LNCaP clone FGC (cell line): ENCODE data around the gene PTOV1.

ENCODE experiments used
- DNase-seq: peaks from one replicate; pipeline ENCODE4 v3.0.0-alpha.2; 2011; ENCODE audit warnings: low read depth
- H3K4me3 ChIP-seq: 2 replicates; pipeline ENCODE4 v1.5.1; 2011; ENCODE audit warnings: mild to moderate bottlenecking, low read depth, low read length, control low read depth
- TF ChIP-seq, protein P1 (sequence below): IDR thresholded peaks from 2 replicates; pipeline ENCODE4 v1.5.1; 2012; ENCODE audit warnings: mild to moderate bottlenecking; ENCODE audit not compliant: control insufficient read depth, insufficient read depth; ENCODE audit errors: extremely low read depth

The PTOV1 gene

DNA sequence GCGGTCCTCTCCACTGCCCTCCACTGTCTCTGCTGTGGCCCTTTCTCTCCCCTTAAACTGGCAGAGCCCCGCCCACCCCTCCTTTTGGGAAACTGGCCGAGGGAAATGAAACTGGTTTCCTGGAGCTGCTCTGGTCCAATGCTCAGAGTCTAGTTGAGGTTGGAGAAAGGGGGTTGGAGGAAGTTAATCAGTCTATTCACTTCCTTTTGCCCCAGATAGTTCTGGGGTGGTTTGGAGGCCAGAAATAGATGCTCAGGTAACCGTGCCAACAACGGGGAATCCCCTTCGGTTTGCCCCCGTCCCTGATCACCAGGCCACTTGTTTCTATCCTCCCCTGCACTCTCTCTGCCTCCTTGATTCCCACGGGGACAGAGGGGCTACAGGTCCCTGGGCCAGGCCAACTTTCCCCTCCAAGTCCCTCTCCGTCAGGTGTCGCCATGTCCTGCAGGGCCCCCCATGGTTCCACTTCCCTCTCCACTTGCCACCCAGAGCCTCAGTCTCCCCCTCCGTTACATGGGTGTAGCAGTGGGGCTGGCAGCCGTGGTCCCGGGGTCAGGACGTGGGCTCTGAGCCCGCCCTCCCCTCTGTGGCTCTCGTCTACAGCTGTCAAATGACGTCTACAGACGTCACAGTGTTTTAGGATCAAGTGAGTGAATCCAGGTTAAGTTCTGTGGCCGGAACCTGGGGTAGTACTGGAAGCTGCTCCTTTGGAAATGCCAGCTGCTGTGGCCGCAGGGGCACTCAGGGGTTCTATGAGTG, 46.1 kb downstream of the PTOV1 start, which contains the start of gene IL4I1:
IL4I1 (minus strand) TSS at position 25 of the 759 bp plus-strand sequence. CDS start 727 bp downstream, outside the sequence.
- DNase-seq, result no peak
- no peak within 1 kb of the TSS for H3K4me3 ChIP-seq
- TF ChIP-seq, protein P1, sequence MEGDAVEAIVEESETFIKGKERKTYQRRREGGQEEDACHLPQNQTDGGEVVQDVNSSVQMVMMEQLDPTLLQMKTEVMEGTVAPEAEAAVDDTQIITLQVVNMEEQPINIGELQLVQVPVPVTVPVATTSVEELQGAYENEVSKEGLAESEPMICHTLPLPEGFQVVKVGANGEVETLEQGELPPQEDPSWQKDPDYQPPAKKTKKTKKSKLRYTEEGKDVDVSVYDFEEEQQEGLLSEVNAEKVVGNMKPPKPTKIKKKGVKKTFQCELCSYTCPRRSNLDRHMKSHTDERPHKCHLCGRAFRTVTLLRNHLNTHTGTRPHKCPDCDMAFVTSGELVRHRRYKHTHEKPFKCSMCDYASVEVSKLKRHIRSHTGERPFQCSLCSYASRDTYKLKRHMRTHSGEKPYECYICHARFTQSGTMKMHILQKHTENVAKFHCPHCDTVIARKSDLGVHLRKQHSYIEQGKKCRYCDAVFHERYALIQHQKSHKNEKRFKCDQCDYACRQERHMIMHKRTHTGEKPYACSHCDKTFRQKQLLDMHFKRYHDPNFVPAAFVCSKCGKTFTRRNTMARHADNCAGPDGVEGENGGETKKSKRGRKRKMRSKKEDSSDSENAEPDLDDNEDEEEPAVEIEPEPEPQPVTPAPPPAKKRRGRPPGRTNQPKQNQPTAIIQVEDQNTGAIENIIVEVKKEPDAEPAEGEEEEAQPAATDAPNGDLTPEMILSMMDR, result no peak

GRCh38 chr19:49904136-49904535, 53.2 kb downstream of the PTOV1 start:
- TF ChIP-seq, protein P1, result no peak
- no peak overlapping the region for H3K4me3 ChIP-seq
- DNase-seq, result no peak

DNA sequence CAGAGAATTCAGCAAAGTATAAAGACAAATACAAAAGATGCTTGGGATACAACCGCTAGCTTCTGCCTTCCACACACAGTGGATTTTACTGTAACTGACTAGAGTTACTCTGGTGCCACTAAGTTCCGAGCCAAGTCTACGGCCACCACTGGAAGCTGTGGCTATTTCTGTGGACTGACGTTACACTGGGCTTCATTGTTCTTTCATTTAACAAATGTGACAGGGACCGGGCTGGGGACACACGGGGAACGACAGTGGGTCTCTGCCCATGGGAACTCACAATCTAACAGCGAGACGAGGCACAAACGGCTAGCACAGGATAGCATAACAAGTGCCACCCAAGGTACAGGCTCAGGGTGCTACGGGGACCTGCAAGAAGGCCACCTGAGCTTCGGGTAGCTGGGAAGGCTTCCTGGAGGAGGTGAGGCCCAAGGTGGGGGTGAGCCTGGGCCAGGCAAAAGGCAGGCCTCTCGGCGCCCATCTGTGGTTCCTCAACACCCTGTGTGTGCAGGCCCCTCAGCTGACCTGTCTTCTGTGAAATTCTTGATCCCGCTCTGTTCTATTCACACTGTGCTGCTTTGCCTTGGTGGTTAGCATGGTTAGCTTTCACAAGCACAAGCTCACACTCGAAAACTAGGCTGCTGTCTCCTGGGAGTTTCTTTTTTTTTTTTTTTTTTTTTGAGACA, 56.1 kb downstream of the PTOV1 start:
- no peak for DNase-seq
- TF ChIP-seq, protein P1, result no peak

DNA sequence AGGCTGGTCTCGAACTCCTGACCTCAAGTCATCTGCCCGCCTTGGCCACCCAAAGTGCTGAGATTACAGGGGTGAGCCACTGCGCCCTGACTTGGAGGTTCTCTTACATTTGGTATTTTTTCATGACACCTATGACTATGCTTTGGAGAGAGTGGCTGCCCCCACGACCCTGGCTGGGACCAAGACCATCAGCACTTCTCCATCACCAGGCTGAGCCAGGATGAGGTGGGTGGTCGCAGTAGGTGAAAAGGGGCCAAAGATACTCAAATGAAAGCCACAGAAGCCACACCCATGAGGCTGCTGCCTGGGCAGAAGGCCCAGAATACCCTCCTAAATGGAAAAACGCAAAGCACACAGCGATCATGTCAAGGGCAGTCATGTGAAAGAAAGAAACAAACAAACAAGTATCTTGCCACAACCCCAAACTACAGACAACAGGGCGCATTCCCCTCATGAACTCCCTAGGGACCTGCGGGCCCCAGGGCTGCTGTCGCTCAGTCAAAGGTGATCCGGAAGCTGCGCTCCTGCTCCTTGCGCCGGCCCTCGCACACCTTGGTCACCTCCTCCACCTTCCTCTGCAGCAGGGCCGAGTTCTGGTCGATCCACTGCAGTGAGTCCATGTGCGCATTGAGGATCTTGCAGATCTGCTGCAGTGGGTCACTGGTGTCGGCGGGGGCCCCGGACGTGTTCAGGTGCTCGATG, 56.9 kb downstream of the PTOV1 start:
- no peak overlapping the region for H3K4me3 ChIP-seq
- TF ChIP-seq, protein P1, result no peak
- DNase-seq, result no peak

More for the DNA sequence above, 56.1 kb downstream of the PTOV1 start:
- H3K4me3 ChIP-seq, result no peak overlapping the region

DNA sequence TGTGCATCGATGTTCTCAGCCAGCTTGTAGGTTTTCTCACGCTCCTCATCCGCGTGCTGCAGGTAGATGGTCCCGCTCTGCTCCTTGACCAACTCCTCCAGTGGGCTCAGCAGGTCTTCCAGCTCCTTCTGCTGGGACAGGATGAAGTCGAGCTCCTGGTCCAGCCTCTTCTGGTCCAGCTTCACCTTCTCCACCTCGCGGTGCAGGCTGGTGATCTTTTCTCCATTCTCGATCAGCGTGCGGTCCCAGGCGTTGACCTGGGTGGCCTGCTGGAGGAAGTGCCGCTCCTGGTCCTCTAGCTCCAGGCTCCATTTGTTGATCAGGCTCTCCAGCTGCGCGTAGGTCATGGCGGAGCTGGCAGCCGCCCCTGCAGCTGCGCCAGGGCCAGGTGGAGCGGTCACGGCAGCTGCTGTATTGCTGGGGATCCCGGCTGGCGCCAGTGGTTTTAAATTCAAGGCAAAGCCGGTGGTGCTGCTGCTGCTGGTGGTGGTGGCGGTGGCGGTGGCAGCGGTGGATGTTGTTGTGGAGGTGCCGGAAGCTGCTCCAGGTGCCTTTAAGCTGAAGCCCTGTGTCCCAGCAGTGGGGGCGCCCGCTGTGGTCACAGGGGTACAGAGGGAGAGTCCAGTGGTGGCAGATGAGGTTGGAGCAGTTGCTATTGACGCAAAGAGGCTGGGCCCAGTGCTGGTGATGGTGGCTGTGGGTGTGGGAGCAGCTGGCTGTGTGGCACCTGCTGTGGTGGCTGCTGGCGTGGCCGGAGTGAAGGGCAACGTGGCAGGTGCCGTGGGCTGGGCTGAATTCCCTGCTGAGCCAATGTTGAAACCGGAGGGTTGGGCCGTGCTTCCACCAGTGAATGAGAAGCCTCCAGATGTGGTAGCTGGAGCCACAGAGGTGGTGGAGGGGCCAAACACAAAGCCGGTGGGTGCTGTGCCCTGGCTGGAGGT, 57.8 kb downstream of the PTOV1 start:
- TF ChIP-seq, protein P1, result no peak
- H3K4me3 ChIP-seq, result no peak overlapping the region
- DNase-seq, result no peak

DNA sequence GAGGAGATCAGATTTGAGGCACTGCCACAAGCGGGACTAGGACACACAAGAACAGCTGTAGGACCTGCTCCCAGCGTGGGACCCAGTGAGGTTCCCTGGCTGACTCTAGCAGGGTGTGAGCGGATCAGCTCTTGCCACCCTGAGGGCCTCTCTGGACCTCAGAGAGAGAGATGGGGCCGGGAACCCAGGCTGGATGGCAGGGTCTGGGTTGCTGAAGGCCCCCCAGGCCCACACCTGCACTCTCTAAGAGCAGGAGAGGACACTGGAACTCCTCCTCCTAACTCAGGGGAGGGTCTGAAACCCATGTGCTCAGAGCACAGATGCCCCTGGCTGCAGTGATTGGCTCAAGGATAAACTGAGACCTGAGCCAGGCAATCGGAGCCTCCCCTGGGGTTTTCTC, 59.2 kb downstream of the PTOV1 start:
- TF ChIP-seq, protein P1, result no peak
- DNase-seq, result no peak

More for the DNA sequence above, 59.2 kb downstream of the PTOV1 start:
- no peak overlapping the region for H3K4me3 ChIP-seq
